Measurements from ENCODE around the gene PHF1. TPM values are rescaled to one million over a fixed set of nuclear protein-coding genes. Genes with fewer than 3 reads are reported as not detected.

Gene PHF1
- total and polyA plus RNA-seq, 4 donors, result 7.2 to 13.5 (median 11.5) TPM

- H3K9me3 ChIP-seq (ENCODE audit: control insufficient read depth in 4 of 4, low read length in 3 of 4), result no peaks in the 10 kb centered on the region
- no peak for TF ChIP-seq FOXA1 (IDR thresholded peaks at IDR 0.05)
- H3K9ac ChIP-seq (ENCODE audit: low read depth in 1 of 2, low read length in 2 of 2), result no peak overlapping the region
- H3K27ac ChIP-seq (ENCODE audit: low read depth in 1 of 2, low read length in 2 of 2), result no peak overlapping the region
- H3K27me3 ChIP-seq (ENCODE audit: control insufficient read depth in 4 of 4, insufficient read depth in 4 of 4, low read length in 3 of 4), result no peaks in the 10 kb centered on the region
- peaks cover 17 to 45% (median 30%) of the 10 kb centered on the region in 4 donors for H3K4me1 ChIP-seq (ENCODE audit: control insufficient read depth in 4 of 4, insufficient read depth in 4 of 4, low read length in 3 of 4)
- no peak overlapping the region for H3K4me3 ChIP-seq (ENCODE audit: low read depth in 1 of 3, low read length in 3 of 3)
- H3K36me3 ChIP-seq (ENCODE audit: control insufficient read depth in 4 of 4, insufficient read depth in 3 of 4, low read depth in 1 of 4, low read length in 3 of 4), result peaks cover 8 to 31% (median 19%) of the 10 kb centered on the region in 4 donors
- DNase-seq (ENCODE audit: low spot score), result no peak
- 80% methylated on average over 12 of the region's 12 CpGs for WGBS
Observed at GRCh38 chr6:33414592-33415271, 3.9 kb downstream of the PHF1 start.

GRCh38 chr6:33415831-33416230, 5.0 kb downstream of the PHF1 start:
- Histone ChIP-seq H3K4me3 (ENCODE audit: low read depth in 1 of 3, low read length in 3 of 3) (no peak overlapping the region), H3K4me1 (ENCODE audit: control insufficient read depth in 4 of 4, insufficient read depth in 4 of 4, low read length in 3 of 4) (peaks cover 17 to 42% (median 30%) of the 10 kb centered on the region in 4 donors), H3K9me3 (ENCODE audit: control insufficient read depth in 4 of 4, low read length in 3 of 4) (no peaks in the 10 kb centered on the region), H3K9ac (ENCODE audit: low read depth in 1 of 2, low read length in 2 of 2) (no peak overlapping the region), H3K27ac (ENCODE audit: low read depth in 1 of 2, low read length in 2 of 2) (no peak overlapping the region), H3K27me3 (ENCODE audit: control insufficient read depth in 4 of 4, insufficient read depth in 4 of 4, low read length in 3 of 4) (no peaks in the 10 kb centered on the region), H3K36me3 (ENCODE audit: control insufficient read depth in 4 of 4, insufficient read depth in 3 of 4, low read depth in 1 of 4, low read length in 3 of 4) (peaks cover 8 to 31% (median 19%) of the 10 kb centered on the region in 4 donors)
- 84% methylated on average over 9 of the region's 9 CpGs for WGBS
- TF ChIP-seq MAX (IDR thresholded peaks at IDR 0.05) (no peak), REST (IDR thresholded peaks at IDR 0.05) (no peak), CTCF (IDR thresholded peaks at IDR 0.05; ENCODE audit: low read depth, low read length, missing input control) (no peak), RXRA (IDR thresholded peaks at IDR 0.05) (no peak), FOXA2 (IDR thresholded peaks at IDR 0.05) (no peak)
- DNase-seq (ENCODE audit: low spot score), result no peak

- WGBS, result 69% methylated on average over 12 of the region's 12 CpGs
- Histone ChIP-seq H3K27me3 (ENCODE audit: control insufficient read depth in 4 of 4, insufficient read depth in 4 of 4, low read length in 3 of 4) (no peaks in the 10 kb centered on the region), H3K36me3 (ENCODE audit: control insufficient read depth in 4 of 4, insufficient read depth in 3 of 4, low read depth in 1 of 4, low read length in 3 of 4) (peaks cover 8 to 31% (median 19%) of the 10 kb centered on the region in 4 donors), H3K4me1 (ENCODE audit: control insufficient read depth in 4 of 4, insufficient read depth in 4 of 4, low read length in 3 of 4) (peaks cover 17 to 38% (median 27%) of the 10 kb centered on the region in 4 donors), H3K27ac (ENCODE audit: low read depth in 1 of 2, low read length in 2 of 2) (peak overlapping the region; percentile 80 to 89), H3K4me3 (ENCODE audit: low read depth in 1 of 3, low read length in 3 of 3) (peak overlapping the region; percentile 68 to 82 (median 73)), H3K9ac (ENCODE audit: low read depth in 1 of 2, low read length in 2 of 2) (peak overlapping the region in 1 of 2 donors; percentile 73), H3K9me3 (ENCODE audit: control insufficient read depth in 4 of 4, low read length in 3 of 4) (no peaks in the 10 kb centered on the region)
- no peak for DNase-seq (ENCODE audit: low spot score)
- TF ChIP-seq FOXA2 (IDR thresholded peaks at IDR 0.05) (no peak), MAX (IDR thresholded peaks at IDR 0.05) (no peak), HNF4A (conservative IDR thresholded peaks at IDR 0.05) (no peak), SP1 (IDR thresholded peaks at IDR 0.05) (no peak), REST (IDR thresholded peaks at IDR 0.05) (no peak), CTCF (IDR thresholded peaks at IDR 0.05; ENCODE audit: low read depth, low read length, missing input control) (no peak), ATF3 (IDR thresholded peaks at IDR 0.05) (no peak), EGR1 (IDR thresholded peaks at IDR 0.05; ENCODE audit: low read depth in 2 of 2) (no peak), RXRA (IDR thresholded peaks at IDR 0.05) (no peak), RAD21 (IDR thresholded peaks at IDR 0.05) (no peak)
Observed at GRCh38 chr6:33416386-33417127, 5.7 kb downstream of the PHF1 start.

Measured in liver (tissue), 9 donors.